GM12875 (cell line): ENCODE data around the gene GCC1.

ENCODE experiments used
- H3K4me3 ChIP-seq: one replicate; pipeline ENCODE4 v1.5.1; 2011; ENCODE audit warnings: low read depth, low read length, control low read depth
- CTCF ChIP-seq: IDR thresholded peaks from 2 replicates; pipeline ENCODE4 v1.5.1; 2011; ENCODE audit warnings: low read depth, mild to moderate bottlenecking, control low read depth, inconsistent platforms, low read length, moderate library complexity, borderline replicate concordance; ENCODE audit not compliant: insufficient read depth

The GCC1 gene

DNA sequence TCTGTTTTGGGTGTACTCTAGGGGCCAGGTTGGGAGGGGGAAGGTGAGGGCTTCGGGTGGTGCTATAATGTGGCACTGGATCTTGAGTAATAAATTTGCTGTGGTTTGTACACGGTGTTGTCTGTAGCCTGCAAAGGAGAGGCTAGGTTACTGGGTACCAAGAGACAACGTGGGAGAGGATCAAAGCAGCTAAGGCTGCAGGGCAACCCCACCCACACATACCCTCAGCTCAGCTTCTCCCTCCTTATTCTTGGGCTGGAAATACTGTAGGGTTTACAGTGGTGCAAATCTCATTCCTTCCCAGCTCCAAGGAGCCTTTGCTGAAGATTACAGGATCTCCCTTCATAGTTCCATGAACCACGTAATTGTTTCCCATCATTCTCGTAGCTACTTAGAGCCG, 6.2 kb upstream of the GCC1 start:
- H3K4me3 ChIP-seq = no peak overlapping the region
- TF ChIP-seq CTCF = no peak

DNA sequence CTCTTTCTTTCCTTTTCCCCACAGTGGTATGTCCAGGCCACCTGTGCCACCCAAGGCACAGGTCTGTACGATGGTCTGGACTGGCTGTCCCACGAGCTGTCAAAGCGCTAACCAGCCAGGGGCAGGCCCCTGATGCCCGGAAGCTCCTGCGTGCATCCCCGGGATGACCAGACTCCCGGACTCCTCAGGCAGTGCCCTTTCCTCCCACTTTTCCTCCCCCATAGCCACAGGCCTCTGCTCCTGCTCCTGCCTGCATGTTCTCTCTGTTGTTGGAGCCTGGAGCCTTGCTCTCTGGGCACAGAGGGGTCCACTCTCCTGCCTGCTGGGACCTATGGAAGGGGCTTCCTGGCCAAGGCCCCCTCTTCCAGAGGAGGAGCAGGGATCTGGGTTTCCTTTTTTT, 5.8 kb upstream of the GCC1 start:
- no peak for TF ChIP-seq CTCF
- H3K4me3 ChIP-seq = no peak overlapping the region

DNA sequence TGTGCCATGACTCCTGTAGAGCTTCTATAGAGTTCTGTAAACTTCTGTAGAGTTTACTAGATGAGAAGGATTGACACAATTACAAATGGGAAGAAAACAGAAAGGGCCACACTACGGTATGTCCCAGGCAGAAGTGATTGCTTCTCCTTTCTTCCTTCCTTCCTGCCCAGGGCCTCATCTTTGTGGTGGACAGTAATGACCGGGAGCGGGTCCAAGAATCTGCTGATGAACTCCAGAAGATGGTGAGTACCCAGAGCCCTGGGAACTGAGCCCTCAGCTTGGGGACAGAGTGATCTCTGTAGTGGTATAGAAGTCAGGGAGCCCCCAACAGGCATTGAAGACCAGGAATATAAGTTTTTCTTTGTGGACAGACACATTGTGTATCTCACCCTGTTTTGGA, 4.5 kb upstream of the GCC1 start:
- no peak for TF ChIP-seq CTCF
- no peak overlapping the region for H3K4me3 ChIP-seq

DNA sequence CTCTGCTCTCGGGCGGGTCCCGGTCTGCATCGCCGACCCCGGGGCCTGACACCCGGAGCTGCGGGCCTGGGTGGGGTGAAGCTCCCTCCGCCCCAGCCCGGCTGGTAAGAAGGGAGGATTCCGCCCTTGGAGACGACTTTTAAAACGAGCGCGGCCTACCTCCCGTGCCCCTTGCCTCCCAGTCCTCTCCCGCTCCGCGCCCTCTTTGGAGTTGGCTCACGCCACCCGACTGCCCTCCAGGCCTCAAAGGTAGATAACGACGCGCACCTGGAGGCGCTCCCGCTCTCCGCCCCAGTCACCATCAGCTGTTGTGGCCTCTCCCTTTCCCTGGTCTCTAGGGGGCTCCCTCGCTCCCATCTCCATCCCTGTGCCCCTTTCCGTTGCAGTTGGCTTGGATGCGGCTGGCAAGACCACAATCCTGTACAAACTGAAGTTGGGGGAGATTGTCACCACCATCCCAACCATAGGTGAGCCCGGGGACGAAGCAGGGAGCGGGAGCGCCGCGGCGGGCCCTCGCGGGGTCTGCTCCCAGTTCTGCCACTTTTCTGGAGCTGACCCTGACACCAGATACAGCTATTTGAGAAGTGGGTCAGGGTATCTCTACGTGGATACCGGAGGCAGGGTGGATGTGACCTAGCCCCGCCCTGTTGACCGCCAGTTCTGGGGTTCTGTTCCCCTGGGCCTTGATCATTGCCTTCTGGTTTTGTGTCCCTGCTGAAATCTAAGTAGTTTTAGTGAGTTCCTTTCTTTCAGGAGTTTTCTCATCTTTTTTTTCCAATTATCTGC, 3.5 kb upstream of the GCC1 start:
- H3K4me3 ChIP-seq = peak overlapping the region; percentile 88
- TF ChIP-seq CTCF = peak; percentile 37; the same call in 1 of the 2 replicates

DNA sequence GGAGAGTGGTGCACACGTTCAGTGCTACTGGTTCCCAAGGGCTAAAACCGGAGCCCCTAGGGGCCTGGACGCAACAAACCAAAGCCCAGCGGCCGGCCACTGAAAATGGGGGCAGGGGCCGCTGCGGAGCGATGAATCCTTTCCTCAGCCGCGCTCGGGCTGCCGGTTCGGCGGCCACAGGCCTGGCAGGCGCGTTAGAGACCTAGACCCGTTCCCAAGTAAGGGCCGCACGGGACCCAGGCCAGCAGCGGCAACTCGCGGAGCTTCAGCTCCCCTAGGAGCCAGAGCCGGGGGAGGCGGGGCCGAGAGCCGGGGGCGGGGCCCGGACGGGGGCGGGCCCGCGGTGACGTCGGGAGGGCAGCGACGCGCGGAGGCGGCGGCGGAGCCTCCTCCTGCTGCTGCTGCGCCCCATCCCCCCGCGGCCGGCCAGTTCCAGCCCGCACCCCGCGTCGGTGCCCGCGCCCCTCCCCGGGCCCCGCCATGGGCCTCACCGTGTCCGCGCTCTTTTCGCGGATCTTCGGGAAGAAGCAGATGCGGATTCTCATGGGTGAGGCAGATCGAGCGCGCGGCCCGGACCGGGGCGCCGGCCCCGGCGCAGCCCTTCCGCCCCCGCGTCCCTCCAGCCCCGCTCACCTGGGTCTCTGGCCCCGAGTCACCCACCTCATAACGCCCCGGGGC, 2.8 kb upstream of the GCC1 start, which contains the start of gene ARF5:
Gene ARF5, plus strand, starts transcription at position 393 of the 678 bp plus-strand sequence. Its CDS starts 88 bp downstream, at position 481.
- TF ChIP-seq CTCF = no peak
- peak within 1 kb of the TSS; percentile 88 for H3K4me3 ChIP-seq

GRCh38 chr7:127587663-127588018, 2.2 kb upstream of the GCC1 start:
- TF ChIP-seq CTCF = no peak

GRCh38 chr7:127586346-127586745, 950 bp upstream of the GCC1 start:
- no peak for TF ChIP-seq CTCF
- H3K4me3 ChIP-seq = no peak overlapping the region

More at GRCh38 chr7:127587663-127588018, 2.2 kb upstream of the GCC1 start:
- H3K4me3 ChIP-seq = peak overlapping the region; percentile 88
